Naive thymus-derived CD8-positive, alpha-beta T cell (primary cell): Measurements from ENCODE around the gene TOB1. TPM values are rescaled to one million over a fixed set of nuclear protein-coding genes. Genes with fewer than 3 reads are reported as not detected.

Source experiments
- ATAC-seq, 2 donors: fragments of 150-1000 bp; cut with Tn5 transposase in 1 of 2; sonication (Bioruptor Pico), chemical (Tn5 transposase) in 1 of 2; 1 replicate in 1 of 2; 2 replicates in 1 of 2; pipeline ENCODE4 v1.10.0; 2021; ENCODE audit warnings: mild to moderate bottlenecking in 2 of 2, moderate library complexity in 2 of 2
- POLR2A ChIA-PET: fragments of 350-600 bp; sonication (Branson Sonifier 250); formaldehyde crosslinking; loops from one replicate; lab custom pipeline; 2021; ENCODE audit warnings: antibody characterized with exemption; lab: Charles Lee
- DNase-seq, 10 donors: peaks; one replicate each; pipeline versions ENCODE4 v3.0.0 to v3.0.0-alpha.2; 2020 to 2022
- H3K27ac Mint-ChIP-seq, 10 donors: one replicate each; pipeline ENCODE4 v1.8.0; 2020 to 2022; ENCODE audit warnings: mild to moderate bottlenecking in 10 of 10, mixed read lengths in 10 of 10, moderate library complexity in 4 of 10, inconsistent platforms in 1 of 10
- H3K27me3 Mint-ChIP-seq, 5 donors: one replicate each; pipeline ENCODE4 v1.8.0; 2021 to 2022; ENCODE audit warnings: mixed read lengths in 5 of 5
- H3K36me3 Mint-ChIP-seq, 3 donors: one replicate each; pipeline ENCODE4 v1.8.0; 2020 to 2022; ENCODE audit warnings: mixed read lengths in 3 of 3, mild to moderate bottlenecking in 2 of 3, inconsistent platforms in 1 of 3
- H3K4me1 Mint-ChIP-seq, 4 donors: one replicate each; pipeline ENCODE4 v1.8.0; 2021 to 2022; ENCODE audit warnings: mixed read lengths in 4 of 4
- H3K4me3 Mint-ChIP-seq, 10 donors: one replicate each; pipeline ENCODE4 v1.8.0; 2020 to 2022; ENCODE audit warnings: mild to moderate bottlenecking in 10 of 10, mixed read lengths in 10 of 10, moderate library complexity in 6 of 10, inconsistent platforms in 1 of 10
- H3K9me3 Mint-ChIP-seq, 9 donors: one replicate each; pipeline ENCODE4 v1.8.0; 2020 to 2022; ENCODE audit warnings: mixed read lengths in 9 of 9, mild to moderate bottlenecking in 3 of 9, inconsistent platforms in 1 of 9, moderate library complexity in 1 of 9
- polyA plus RNA-seq, 3 donors: library from polyadenylated mRNA; unstranded; fragments of 300-500 nt; fragmentation: Illumina TruSeq; gene quantifications; one replicate each; pipeline ENCODE4 v1.2.3, GENCODE V29; 2021
- total RNA-seq, 8 experiments: library from RNA in 2 of 8; stranded (reverse) in 2 of 8; gene quantifications; one replicate each; pipeline ENCODE4 v1.2.3 and lab custom pipeline; 2021 to 2026

The TOB1 gene
- total and polyA plus RNA-seq, 5 experiments from 2014 or later = 42.9 to 114 (median 86.8) TPM

- ATAC-seq (no peak), DNase-seq (no peak)
- no peak overlapping the region for H3K4me3 Mint-ChIP-seq
- POLR2A ChIA-PET = no interaction called here
- H3K36me3 Mint-ChIP-seq = no peaks in the 10 kb centered on the region
- H3K4me1 Mint-ChIP-seq = peaks cover 0 to 6% (median 3%) of the 10 kb centered on the region in 4 donors
- no peak overlapping the region for H3K27ac Mint-ChIP-seq
- H3K27me3 Mint-ChIP-seq = peaks cover 2 to 37% (median 23%) of the 10 kb centered on the region in 5 donors
- no peaks in the 10 kb centered on the region for H3K9me3 Mint-ChIP-seq
These were observed 33.2 kb downstream of the TOB1 start for GRCh38 chr17:50832864-50833381.

GRCh38 chr17:50832267-50832863, 33.8 kb downstream of the TOB1 start:
- Mint-ChIP-seq H3K36me3 (no peaks in the 10 kb centered on the region), H3K27me3 (peaks cover 2 to 37% (median 23%) of the 10 kb centered on the region in 5 donors), H3K9me3 (no peaks in the 10 kb centered on the region), H3K27ac (no peak overlapping the region), H3K4me3 (no peak overlapping the region), H3K4me1 (peaks cover 0 to 6% (median 3%) of the 10 kb centered on the region in 4 donors)
- ATAC-seq (no peak), DNase-seq (no peak)
- POLR2A ChIA-PET = no interaction called here

- no peaks in the 10 kb centered on the region for H3K9me3 Mint-ChIP-seq
- peaks cover 2 to 37% (median 23%) of the 10 kb centered on the region in 5 donors for H3K27me3 Mint-ChIP-seq
- no peak for DNase-seq
- POLR2A ChIA-PET = no interaction called here
- ATAC-seq = no peak
- no peak overlapping the region for H3K27ac Mint-ChIP-seq
- H3K4me3 Mint-ChIP-seq = no peak overlapping the region
- no peaks in the 10 kb centered on the region for H3K36me3 Mint-ChIP-seq
- H3K4me1 Mint-ChIP-seq = peaks cover 0 to 6% (median 3%) of the 10 kb centered on the region in 4 donors
These were observed 34.7 kb downstream of the TOB1 start for GRCh38 chr17:50831471-50831928.

GRCh38 chr17:50830994-50831393, 35.2 kb downstream of the TOB1 start:
- no peak for DNase-seq
- Mint-ChIP-seq H3K36me3 (no peaks in the 10 kb centered on the region), H3K27me3 (peaks cover 2 to 35% (median 20%) of the 10 kb centered on the region in 5 donors), H3K27ac (no peak overlapping the region), H3K9me3 (no peaks in the 10 kb centered on the region), H3K4me3 (no peak overlapping the region), H3K4me1 (peaks cover 0 to 6% (median 3%) of the 10 kb centered on the region in 4 donors)
- POLR2A ChIA-PET = no interaction called here
- ATAC-seq = no peak

GRCh38 chr17:50830352-50830751, 35.8 kb downstream of the TOB1 start:
- DNase-seq (no peak), ATAC-seq (no peak)
- Mint-ChIP-seq H3K4me1 (peaks cover 0 to 4% (median under 1%) of the 10 kb centered on the region in 4 donors), H3K27me3 (peaks cover under 1 to 28% (median 16%) of the 10 kb centered on the region in 5 donors), H3K9me3 (no peaks in the 10 kb centered on the region), H3K27ac (no peak overlapping the region), H3K4me3 (no peak overlapping the region), H3K36me3 (no peaks in the 10 kb centered on the region)
- POLR2A ChIA-PET = no interaction called here

GRCh38 chr17:50829332-50829731, 36.8 kb downstream of the TOB1 start:
- Mint-ChIP-seq H3K9me3 (no peaks in the 10 kb centered on the region), H3K4me1 (peaks cover 0 to 2% (median 0%) of the 10 kb centered on the region in 4 donors)
- no peak for DNase-seq

GRCh38 chr17:50828508-50829170, 37.5 kb downstream of the TOB1 start:
- DNase-seq = no peak
- Mint-ChIP-seq H3K36me3 (no peaks in the 10 kb centered on the region), H3K9me3 (peaks cover 0 to 5% (median 0%) of the 10 kb centered on the region in 9 donors), H3K27ac (no peak overlapping the region), H3K4me1 (peaks cover 0 to 2% (median 0%) of the 10 kb centered on the region in 4 donors), H3K27me3 (peaks cover 0 to 17% (median 9%) of the 10 kb centered on the region in 5 donors), H3K4me3 (no peak overlapping the region)
- no peak for ATAC-seq
- POLR2A ChIA-PET = no interaction called here

More at GRCh38 chr17:50829332-50829731, 36.8 kb downstream of the TOB1 start:
- no peak for ATAC-seq
- H3K4me3 Mint-ChIP-seq = no peak overlapping the region
- no peaks in the 10 kb centered on the region for H3K36me3 Mint-ChIP-seq
- peaks cover 0 to 19% (median 11%) of the 10 kb centered on the region in 5 donors for H3K27me3 Mint-ChIP-seq
- no peak overlapping the region for H3K27ac Mint-ChIP-seq
- POLR2A ChIA-PET = no interaction called here

- Mint-ChIP-seq H3K4me1 (no peaks in the 10 kb centered on the region), H3K27me3 (peaks cover 0 to 3% (median 3%) of the 10 kb centered on the region in 5 donors), H3K9me3 (peaks cover 0 to 9% (median 0%) of the 10 kb centered on the region in 9 donors), H3K27ac (no peak overlapping the region), H3K36me3 (no peaks in the 10 kb centered on the region), H3K4me3 (no peak overlapping the region)
- POLR2A ChIA-PET = no interaction called here
- DNase-seq (no peak), ATAC-seq (no peak)
These were observed 41.0 kb downstream of the TOB1 start for GRCh38 chr17:50825188-50825587.

GRCh38 chr17:50824429-50824828, 41.7 kb downstream of the TOB1 start:
- DNase-seq = no peak
- Mint-ChIP-seq H3K4me3 (no peak overlapping the region), H3K27ac (no peak overlapping the region), H3K27me3 (peaks cover 0 to 3% (median 2%) of the 10 kb centered on the region in 5 donors), H3K4me1 (no peaks in the 10 kb centered on the region), H3K36me3 (no peaks in the 10 kb centered on the region), H3K9me3 (peaks cover 0 to 9% (median 0%) of the 10 kb centered on the region in 9 donors)
- POLR2A ChIA-PET = no interaction called here
- ATAC-seq = no peak

- Mint-ChIP-seq H3K27me3 (peaks cover 0 to 3% (median 0%) of the 10 kb centered on the region in 5 donors), H3K36me3 (no peaks in the 10 kb centered on the region), H3K4me1 (peaks cover 0 to 3% (median 1%) of the 10 kb centered on the region in 4 donors), H3K4me3 (no peak overlapping the region), H3K27ac (no peak overlapping the region), H3K9me3 (peaks cover 0 to 9% (median 0%) of the 10 kb centered on the region in 9 donors)
- DNase-seq = no peak
- ATAC-seq = no peak
- POLR2A ChIA-PET = no interaction called here
These were observed 43.6 kb downstream of the TOB1 start for GRCh38 chr17:50822550-50822949.

- Mint-ChIP-seq H3K27ac (no peak overlapping the region), H3K36me3 (no peaks in the 10 kb centered on the region), H3K9me3 (peaks cover 0 to 9% (median 0%) of the 10 kb centered on the region in 9 donors), H3K27me3 (peaks cover 0 to 7% (median 3%) of the 10 kb centered on the region in 5 donors), H3K4me1 (peaks cover 0 to 6% (median 3%) of the 10 kb centered on the region in 4 donors), H3K4me3 (no peak overlapping the region)
- DNase-seq (no peak), ATAC-seq (no peak)
- POLR2A ChIA-PET = no interaction called here
These were observed 45.5 kb downstream of the TOB1 start for GRCh38 chr17:50820651-50821050.

- Mint-ChIP-seq H3K36me3 (no peaks in the 10 kb centered on the region), H3K27ac (peak overlapping the region in 1 of 10 donors; percentile 0), H3K27me3 (peaks cover 0 to 7% (median 5%) of the 10 kb centered on the region in 5 donors), H3K4me1 (peaks cover 0 to 6% (median 3%) of the 10 kb centered on the region in 4 donors), H3K9me3 (peaks cover 0 to 9% (median 0%) of the 10 kb centered on the region in 9 donors), H3K4me3 (no peak overlapping the region)
- no peak for ATAC-seq
- POLR2A ChIA-PET = no interaction called here
- DNase-seq = no peak
These were observed 47.1 kb downstream of the TOB1 start for GRCh38 chr17:50818921-50819657.
